CD14-positive monocyte (primary cell): ENCODE measurements around the gene TNFRSF12A. TPM values are rescaled to one million over a fixed set of nuclear protein-coding genes. Genes with fewer than 3 reads are reported as not detected.

Experiments
- DNase-seq, 3 donors: peaks; one replicate each; pipeline ENCODE4 v3.0.0-alpha.2; 2011 to 2022
- H2AFZ ChIP-seq: 2 replicates; pipeline ENCODE4 v1.6.0; 2012; ENCODE audit warnings: mild to moderate bottlenecking, low read depth, low read length, inconsistent platforms; ENCODE audit not compliant: insufficient read depth, poor library complexity, severe bottlenecking
- H3K27ac ChIP-seq, 2 donors: 1 replicate in 1 of 2; 2 replicates in 1 of 2; pipeline ENCODE4 v1.5.1; 2012 to 2013; ENCODE audit warnings: low read length in 2 of 2, control low read depth in 1 of 2, inconsistent platforms in 1 of 2, low read depth in 1 of 2, mild to moderate bottlenecking in 1 of 2
- H3K27me3 ChIP-seq, 2 donors: one replicate each; pipeline versions ENCODE4 v1.6.0 to v1.6.1; 2011 to 2013; ENCODE audit warnings: low read length in 2 of 2; ENCODE audit not compliant: control insufficient read depth in 2 of 2, insufficient read depth in 2 of 2
- H3K36me3 ChIP-seq, 2 donors: replicated peaks in 1 of 2; 1 replicate in 1 of 2; 2 replicates in 1 of 2; pipeline versions ENCODE4 v1.5.1 to v1.6.1; 2012 to 2013; ENCODE audit warnings: low read length in 2 of 2, control low read depth in 1 of 2, inconsistent platforms in 1 of 2, mild to moderate bottlenecking in 1 of 2; ENCODE audit not compliant: insufficient read depth in 2 of 2, control insufficient read depth in 1 of 2
- H3K4me1 ChIP-seq, 2 donors: 1 replicate in 1 of 2; 2 replicates in 1 of 2; pipeline versions ENCODE4 v1.5.1 to v1.6.1; 2012 to 2013; ENCODE audit warnings: low read length in 2 of 2, control low read depth in 1 of 2, inconsistent platforms in 1 of 2, mild to moderate bottlenecking in 1 of 2, moderate library complexity in 1 of 2; ENCODE audit not compliant: insufficient read depth in 2 of 2, control insufficient read depth in 1 of 2
- H3K4me2 ChIP-seq: replicated peaks from 2 replicates; pipeline ENCODE3; 2012; ENCODE audit warnings: low read length, moderate library complexity, mild to moderate bottlenecking; ENCODE audit not compliant: poor library complexity, severe bottlenecking; ENCODE audit errors: extremely low read depth
- H3K4me3 ChIP-seq, 3 experiments: fragments of 200-600 bp in 1 of 3; sonication (generic) in 1 of 3; replicated peaks in 1 of 3; 1 replicate in 2 of 3; 2 replicates in 1 of 3; pipeline ENCODE4 v1.5.1; 2011 to 2013; ENCODE audit warnings: low read length in 3 of 3, mild to moderate bottlenecking in 3 of 3, control low read depth in 2 of 3, low read depth in 2 of 3, inconsistent platforms in 1 of 3, moderate library complexity in 1 of 3
- H3K79me2 ChIP-seq: 2 replicates; pipeline ENCODE4 v1.6.0; 2012; ENCODE audit warnings: mild to moderate bottlenecking, control low read depth, inconsistent platforms, low read length, moderate library complexity; ENCODE audit not compliant: insufficient read depth
- H3K9ac ChIP-seq: 2 replicates; pipeline ENCODE4 v1.6.0; 2017; ENCODE audit warnings: low read length, mild to moderate bottlenecking; ENCODE audit not compliant: insufficient read depth, poor library complexity, severe bottlenecking
- H3K9me3 ChIP-seq, 2 donors: replicated peaks in 1 of 2; 1 replicate in 1 of 2; 2 replicates in 1 of 2; pipeline versions ENCODE4 v1.5.1 to v1.6.1; 2012 to 2013; ENCODE audit warnings: low read length in 2 of 2, control low read depth in 1 of 2; ENCODE audit not compliant: control insufficient read depth in 1 of 2, insufficient read depth in 1 of 2
- H4K20me1 ChIP-seq: 2 replicates; pipeline ENCODE4 v1.6.0; 2012; ENCODE audit warnings: mild to moderate bottlenecking, low read length, control low read depth, moderate library complexity; ENCODE audit not compliant: insufficient read depth
- H3K27ac Mint-ChIP-seq, 7 donors: one replicate each; pipeline ENCODE4 v1.8.0; 2020; ENCODE audit warnings: mild to moderate bottlenecking in 7 of 7, mixed read lengths in 7 of 7, moderate library complexity in 6 of 7, inconsistent platforms in 2 of 7
- H3K27me3 Mint-ChIP-seq, 3 donors: one replicate each; pipeline ENCODE4 v1.8.0; 2021 to 2022; ENCODE audit warnings: low read depth in 3 of 3, mild to moderate bottlenecking in 3 of 3, mixed read lengths in 3 of 3, moderate library complexity in 3 of 3, inconsistent platforms in 1 of 3
- H3K36me3 Mint-ChIP-seq, 2 donors: one replicate each; pipeline ENCODE4 v1.8.0; 2020; ENCODE audit warnings: mixed read lengths in 2 of 2, inconsistent platforms in 1 of 2, mild to moderate bottlenecking in 1 of 2
- H3K4me1 Mint-ChIP-seq: one replicate; pipeline ENCODE4 v1.8.0; 2020; ENCODE audit warnings: mild to moderate bottlenecking, mixed read lengths
- H3K4me3 Mint-ChIP-seq, 2 donors: one replicate each; pipeline ENCODE4 v1.8.0; 2020; ENCODE audit warnings: mild to moderate bottlenecking in 2 of 2, mixed read lengths in 2 of 2, moderate library complexity in 1 of 2
- H3K9me3 Mint-ChIP-seq, 7 donors: one replicate each; pipeline ENCODE4 v1.8.0; 2020 to 2022; ENCODE audit warnings: mixed read lengths in 7 of 7, mild to moderate bottlenecking in 6 of 7, moderate library complexity in 6 of 7, inconsistent platforms in 2 of 7
- WGBS: methylation state at CpG from one replicate; pipeline ENCODE4 v1.1.5; 2013; ENCODE audit warnings: missing lambda C conversion rate; ENCODE audit not compliant: insufficient coverage; 5-methylcytosine and 5-hydroxymethylcytosine counted together
- intact Hi-C, 2 donors: fragments of 100-400 bp; cut with micrococcal nuclease; formaldehyde crosslinking; loops; one replicate each; pipeline versions ENCODE4 v1.15.0 to v1.15.1; 2023
- polyA plus RNA-seq, 3 donors: library from polyadenylated mRNA; depleted of rRNA in 1 of 3; unstranded in 2 of 3; stranded (reverse) in 1 of 3; fragments of 300-500 nt in 2 of 3; fragments of >200 nt in 1 of 3; fragmentation: Illumina TruSeq in 2 of 3; gene quantifications; 1 replicate in 2 of 3; 2 replicates in 1 of 3; pipeline ENCODE4 v1.2.3, GENCODE V29; 2012 to 2021
- TF ChIP-seq, protein P1 (sequence below): fragments of 200-600 bp; IDR thresholded peaks from one replicate; pipeline ENCODE4 v1.8.0; 2022; ENCODE audit warnings: antibody characterized with exemption, mild to moderate bottlenecking

Gene TNFRSF12A
- polyA plus RNA-seq, 3 donors: 2.9 to 6.2 (median 5.7) TPM

DNA sequence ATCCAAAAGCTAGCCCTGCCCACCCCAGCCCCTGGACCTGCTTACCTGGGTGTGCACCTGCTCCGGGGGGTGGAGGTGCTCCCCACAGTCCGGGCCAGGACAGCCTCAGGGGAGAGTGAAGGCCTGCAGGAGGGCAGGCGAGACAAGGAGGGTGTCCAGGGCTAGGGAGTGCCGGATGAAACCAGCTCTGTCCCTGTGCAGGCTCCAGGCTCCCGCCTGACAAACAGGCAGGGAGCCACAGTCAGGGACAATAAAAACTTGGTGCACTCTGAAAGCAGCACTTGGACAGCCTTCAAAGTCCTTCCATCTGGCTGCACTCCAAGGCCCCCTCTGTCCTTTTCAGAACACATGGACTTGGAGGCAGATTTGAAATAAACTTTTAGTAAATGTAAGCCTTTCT is 47.1 kb upstream of the TNFRSF12A start:
- Histone ChIP-seq H3K4me1 (peaks cover 19 to 29% of the 10 kb centered on the region in 2 donors), H3K79me2 (peaks cover 23% of the 10 kb centered on the region), H3K36me3 (peaks cover 20 to 31% of the 10 kb centered on the region in 2 donors), H4K20me1 (peaks cover 29% of the 10 kb centered on the region), H3K9me3 (no peaks in the 10 kb centered on the region), H3K9ac (no peak overlapping the region), H3K4me2 (no peak overlapping the region), H3K27me3 (peaks cover under 1 to 6% of the 10 kb centered on the region in 2 donors), H3K4me3 (no peak overlapping the region), H3K27ac (no peak overlapping the region), H2AFZ (no peak overlapping the region)
- H3K36me3 Mint-ChIP-seq: peaks cover 12 to 28% of the 10 kb centered on the region in 2 donors
- WGBS: 100% methylated on average over 3 of the region's 5 CpGs
- H3K27me3 Mint-ChIP-seq: peaks cover 6 to 7% (median 7%) of the 10 kb centered on the region in 3 donors
- H3K4me3 Mint-ChIP-seq: no peak overlapping the region
- intact Hi-C loops: no loop called here
- peaks cover 25% of the 10 kb centered on the region for H3K4me1 Mint-ChIP-seq
- peak overlapping the region in 1 of 7 donors; percentile 80 for H3K27ac Mint-ChIP-seq
- DNase-seq: no peak
- TF ChIP-seq, protein P1, sequence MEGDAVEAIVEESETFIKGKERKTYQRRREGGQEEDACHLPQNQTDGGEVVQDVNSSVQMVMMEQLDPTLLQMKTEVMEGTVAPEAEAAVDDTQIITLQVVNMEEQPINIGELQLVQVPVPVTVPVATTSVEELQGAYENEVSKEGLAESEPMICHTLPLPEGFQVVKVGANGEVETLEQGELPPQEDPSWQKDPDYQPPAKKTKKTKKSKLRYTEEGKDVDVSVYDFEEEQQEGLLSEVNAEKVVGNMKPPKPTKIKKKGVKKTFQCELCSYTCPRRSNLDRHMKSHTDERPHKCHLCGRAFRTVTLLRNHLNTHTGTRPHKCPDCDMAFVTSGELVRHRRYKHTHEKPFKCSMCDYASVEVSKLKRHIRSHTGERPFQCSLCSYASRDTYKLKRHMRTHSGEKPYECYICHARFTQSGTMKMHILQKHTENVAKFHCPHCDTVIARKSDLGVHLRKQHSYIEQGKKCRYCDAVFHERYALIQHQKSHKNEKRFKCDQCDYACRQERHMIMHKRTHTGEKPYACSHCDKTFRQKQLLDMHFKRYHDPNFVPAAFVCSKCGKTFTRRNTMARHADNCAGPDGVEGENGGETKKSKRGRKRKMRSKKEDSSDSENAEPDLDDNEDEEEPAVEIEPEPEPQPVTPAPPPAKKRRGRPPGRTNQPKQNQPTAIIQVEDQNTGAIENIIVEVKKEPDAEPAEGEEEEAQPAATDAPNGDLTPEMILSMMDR: no peak
- H3K9me3 Mint-ChIP-seq: peaks cover 0 to 5% (median 2%) of the 10 kb centered on the region in 7 donors

DNA sequence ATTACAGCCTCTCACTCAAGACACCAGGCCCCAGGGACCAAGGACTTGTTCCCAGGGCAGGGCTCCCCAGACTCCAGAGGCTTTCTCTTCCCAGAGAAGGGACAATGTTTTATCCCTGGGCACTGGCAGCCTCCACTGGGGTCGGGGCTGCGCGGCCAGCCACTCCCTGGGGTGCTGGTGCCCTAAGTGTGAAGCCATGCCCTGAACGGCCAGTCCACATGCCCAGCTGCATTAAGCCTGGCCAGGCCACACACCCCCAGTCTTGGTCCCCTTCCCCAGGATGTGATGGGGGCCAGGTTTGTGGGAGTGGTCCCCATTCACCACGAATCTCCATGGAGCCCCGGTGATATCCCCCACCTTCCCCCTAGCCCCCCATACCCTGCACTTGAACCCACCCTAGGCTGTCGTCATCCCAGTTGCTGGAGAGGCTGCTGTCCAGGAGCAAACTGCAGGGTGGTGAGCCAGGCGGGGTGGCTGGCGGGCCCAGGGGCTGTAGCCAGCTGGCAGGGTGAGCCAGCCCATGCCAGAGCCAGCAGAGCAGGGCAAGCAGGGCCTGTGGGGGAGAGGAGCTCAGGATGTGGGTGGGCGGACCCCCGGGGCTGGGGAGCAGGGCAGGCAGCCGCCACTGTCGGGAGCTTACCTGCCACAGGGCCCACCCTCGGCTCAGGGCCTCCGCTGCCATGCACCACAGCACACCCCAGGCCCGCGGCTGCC is 46.4 kb upstream of the TNFRSF12A start:
- Mint-ChIP-seq H3K27ac (no peak overlapping the region), H3K4me1 (peaks cover 22% of the 10 kb centered on the region), H3K4me3 (no peak overlapping the region), H3K9me3 (no peaks in the 10 kb centered on the region), H3K27me3 (peaks cover 0 to 1% (median under 1%) of the 10 kb centered on the region in 3 donors), H3K36me3 (peaks cover 10 to 27% of the 10 kb centered on the region in 2 donors)
- H3K27ac ChIP-seq: no peak overlapping the region
- H3K4me2 ChIP-seq: no peak overlapping the region
- TF ChIP-seq, protein P1: no peak
- no peaks in the 10 kb centered on the region for H3K27me3 ChIP-seq
- H3K9ac ChIP-seq: no peak overlapping the region
- intact Hi-C loops: no loop called here
- peaks cover 12 to 23% of the 10 kb centered on the region in 2 donors for H3K4me1 ChIP-seq
- no peaks in the 10 kb centered on the region for H3K9me3 ChIP-seq
- WGBS: 94% methylated on average over 14 of the region's 17 CpGs
- peaks cover 23% of the 10 kb centered on the region for H4K20me1 ChIP-seq
- H3K79me2 ChIP-seq: peaks cover 23% of the 10 kb centered on the region
- peaks cover 20 to 31% of the 10 kb centered on the region in 2 donors for H3K36me3 ChIP-seq
- DNase-seq: no peak
- no peak overlapping the region for H2AFZ ChIP-seq
- no peak overlapping the region for H3K4me3 ChIP-seq
